ENCODE results near the gene ZNF664. TPM values are rescaled to one million over a fixed set of nuclear protein-coding genes. Genes with fewer than 3 reads are reported as not detected.
A peak's percentile ranks its signal among the peaks of the same experiment; 100 is the strongest.

ZNF664 gene
- total RNA-seq, 4 donors from 2014 or later: 25.0 to 100 (median 40.2) TPM

DNA sequence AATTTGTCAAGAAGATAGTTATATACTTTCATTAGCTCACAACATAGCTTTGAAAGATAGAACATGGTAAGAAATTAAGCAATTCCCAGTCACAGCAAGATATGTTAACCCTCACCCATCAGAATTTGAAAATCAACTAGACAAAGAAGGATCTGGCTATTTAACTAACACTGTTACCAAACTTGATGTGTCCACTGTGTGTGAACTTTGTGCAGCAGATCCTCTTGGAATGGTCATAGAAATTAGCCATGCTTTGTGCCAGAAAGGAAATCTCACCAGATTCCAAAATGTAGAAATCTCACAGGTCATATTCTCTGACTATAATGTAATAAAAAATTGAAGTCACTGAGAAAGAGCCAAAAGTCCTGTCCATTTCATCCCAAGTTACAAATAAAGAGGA lies 46.1 kb downstream of the ZNF664 start:
- intact Hi-C loops (cut with DNase I): no loop called here
- Histone ChIP-seq H3K27ac (peak overlapping the region in 1 of 4 donors; percentile 45), H3K36me3 (peaks cover 0 to 2% (median 0%) of the 10 kb centered on the region in 3 donors), H3K27me3 (no peaks in the 10 kb centered on the region), H3K9me3 (no peaks in the 10 kb centered on the region), H3K4me1 (peaks cover 0 to 5% (median 0%) of the 10 kb centered on the region in 3 donors), H3K4me3 (no peak overlapping the region)
- no peak for TF ChIP-seq POLR2A (IDR thresholded peaks at IDR 0.05)
- TF ChIP-seq, protein P1, sequence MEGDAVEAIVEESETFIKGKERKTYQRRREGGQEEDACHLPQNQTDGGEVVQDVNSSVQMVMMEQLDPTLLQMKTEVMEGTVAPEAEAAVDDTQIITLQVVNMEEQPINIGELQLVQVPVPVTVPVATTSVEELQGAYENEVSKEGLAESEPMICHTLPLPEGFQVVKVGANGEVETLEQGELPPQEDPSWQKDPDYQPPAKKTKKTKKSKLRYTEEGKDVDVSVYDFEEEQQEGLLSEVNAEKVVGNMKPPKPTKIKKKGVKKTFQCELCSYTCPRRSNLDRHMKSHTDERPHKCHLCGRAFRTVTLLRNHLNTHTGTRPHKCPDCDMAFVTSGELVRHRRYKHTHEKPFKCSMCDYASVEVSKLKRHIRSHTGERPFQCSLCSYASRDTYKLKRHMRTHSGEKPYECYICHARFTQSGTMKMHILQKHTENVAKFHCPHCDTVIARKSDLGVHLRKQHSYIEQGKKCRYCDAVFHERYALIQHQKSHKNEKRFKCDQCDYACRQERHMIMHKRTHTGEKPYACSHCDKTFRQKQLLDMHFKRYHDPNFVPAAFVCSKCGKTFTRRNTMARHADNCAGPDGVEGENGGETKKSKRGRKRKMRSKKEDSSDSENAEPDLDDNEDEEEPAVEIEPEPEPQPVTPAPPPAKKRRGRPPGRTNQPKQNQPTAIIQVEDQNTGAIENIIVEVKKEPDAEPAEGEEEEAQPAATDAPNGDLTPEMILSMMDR (IDR thresholded peaks at IDR 0.05): no peak
- DNase-seq: no peak

DNA sequence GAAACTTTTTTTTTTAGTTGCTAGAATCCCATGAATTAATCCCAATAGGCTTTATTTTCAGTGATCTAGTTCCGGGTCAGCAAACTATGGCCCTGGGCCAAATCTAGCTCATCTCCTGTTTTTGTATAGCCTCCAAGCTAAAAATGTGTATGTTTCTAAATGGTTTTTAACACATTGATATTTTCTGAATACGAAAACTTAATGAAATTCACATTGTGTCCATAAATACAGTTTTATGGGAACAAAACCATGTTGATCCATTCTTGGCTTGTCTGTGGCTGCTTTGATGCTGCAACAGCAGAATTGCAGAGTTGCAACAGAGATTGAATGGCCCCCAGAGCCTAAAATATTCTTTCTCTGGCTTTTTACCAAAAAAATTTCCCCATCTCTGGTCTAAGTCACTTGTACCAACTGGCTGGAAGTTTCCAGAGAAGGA lies 47.5 kb downstream of the ZNF664 start:
- H3K27ac ChIP-seq: peak overlapping the region in 1 of 4 donors; percentile 53
- DNase-seq: no peak

DNA sequence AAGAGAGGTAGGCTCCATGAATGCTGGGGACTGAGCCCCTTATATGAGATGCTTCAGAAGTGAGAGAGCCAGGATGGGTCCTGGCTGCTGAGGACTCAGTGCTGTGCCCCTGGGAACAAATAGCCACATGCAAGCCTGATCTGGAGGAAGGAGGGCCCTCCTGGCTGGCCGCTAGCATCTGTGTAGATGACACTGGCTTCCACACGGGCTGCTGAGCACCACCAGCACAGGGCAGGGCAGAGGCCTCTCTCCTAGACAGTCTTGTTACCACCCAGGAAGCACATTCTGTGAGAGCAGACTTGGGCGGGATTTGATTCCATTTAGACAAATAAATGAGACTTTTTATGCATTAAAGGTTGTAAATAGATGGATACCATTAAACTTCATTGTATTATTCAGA lies 48.0 kb downstream of the ZNF664 start:
- peak overlapping the region in 2 of 4 donors; percentile 53 to 56 for H3K27ac ChIP-seq
- peaks cover 0 to 5% (median 0%) of the 10 kb centered on the region in 3 donors for H3K4me1 ChIP-seq
- no peaks in the 10 kb centered on the region for H3K9me3 ChIP-seq
- TF ChIP-seq POLR2A (IDR thresholded peaks at IDR 0.05): no peak
- H3K4me3 ChIP-seq: no peak overlapping the region
- H3K36me3 ChIP-seq: no peaks in the 10 kb centered on the region
- 65 to 80% methylated on average over 2 to 3 of the region's 3 CpGs for WGBS, 2 donors
- DNase-seq: no peak
- intact Hi-C loops (cut with DNase I): no loop called here
- H3K27me3 ChIP-seq: no peaks in the 10 kb centered on the region

More for the DNA sequence above, 47.5 kb downstream of the ZNF664 start:
- Histone ChIP-seq H3K36me3 (no peaks in the 10 kb centered on the region), H3K27me3 (no peaks in the 10 kb centered on the region), H3K4me3 (no peak overlapping the region), H3K4me1 (peaks cover 0 to 5% (median 0%) of the 10 kb centered on the region in 3 donors), H3K9me3 (no peaks in the 10 kb centered on the region)
- WGBS, 2 donors: 64 to 68% methylated on average over 2 of the region's 2 CpGs
- intact Hi-C loops (cut with DNase I): no loop called here
- no peak for TF ChIP-seq POLR2A (IDR thresholded peaks at IDR 0.05)
- TF ChIP-seq, protein P1 (IDR thresholded peaks at IDR 0.05): no peak

DNA sequence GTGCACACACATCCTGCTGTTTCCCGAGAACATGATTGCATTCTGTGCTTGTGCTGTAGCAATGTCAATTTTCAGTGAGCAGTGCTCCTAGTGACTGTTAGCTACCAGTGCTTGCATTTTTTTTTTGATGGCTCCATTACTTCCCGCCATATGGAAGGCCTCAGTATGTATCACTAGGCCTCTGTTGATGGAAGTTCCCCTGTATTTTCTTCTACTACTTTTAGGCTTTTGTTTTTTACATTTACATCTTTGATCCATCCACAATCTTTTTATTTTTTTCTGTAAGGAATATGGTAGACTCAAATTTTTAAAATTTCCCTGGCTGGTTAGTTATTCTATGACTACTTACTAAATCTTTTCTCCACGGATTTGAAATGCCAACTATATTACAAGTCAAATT lies 49.1 kb downstream of the ZNF664 start:
- H3K9me3 ChIP-seq: no peaks in the 10 kb centered on the region
- no peak for DNase-seq
- TF ChIP-seq POLR2A (IDR thresholded peaks at IDR 0.05): no peak
- TF ChIP-seq, protein P1 (IDR thresholded peaks at IDR 0.05): no peak
- intact Hi-C loops (cut with DNase I): no loop called here
- peaks cover 0 to 5% (median 0%) of the 10 kb centered on the region in 3 donors for H3K4me1 ChIP-seq
- H3K4me3 ChIP-seq: no peak overlapping the region
- 83 to 88% methylated on average over 3 of the region's 3 CpGs for WGBS, 2 donors
- no peaks in the 10 kb centered on the region for H3K36me3 ChIP-seq
- H3K27ac ChIP-seq: no peak overlapping the region
- no peaks in the 10 kb centered on the region for H3K27me3 ChIP-seq

DNA sequence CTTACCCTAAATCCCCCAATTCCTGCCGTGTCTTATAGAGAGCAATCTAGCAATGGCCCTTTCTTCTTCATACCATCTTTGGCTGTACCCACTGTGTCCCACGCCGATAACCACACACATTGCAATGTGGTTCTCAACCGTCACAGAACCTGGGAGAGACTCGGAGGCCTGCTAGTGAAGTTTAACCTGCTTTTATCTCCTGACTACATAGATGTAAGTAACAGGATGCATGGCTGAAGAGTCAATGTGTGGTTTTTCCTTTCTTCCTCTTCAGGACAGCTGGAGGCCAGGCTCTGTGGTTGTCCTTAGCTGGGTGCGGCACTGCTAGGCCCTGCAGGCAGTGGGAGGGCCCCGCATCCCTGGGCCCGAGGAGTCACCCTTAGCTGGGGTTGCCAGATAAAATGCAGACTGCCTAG lies 51.3 kb downstream of the ZNF664 start:
- no peak for DNase-seq
- Histone ChIP-seq H3K9me3 (no peaks in the 10 kb centered on the region), H3K4me3 (no peak overlapping the region), H3K36me3 (no peaks in the 10 kb centered on the region), H3K27me3 (peaks cover 0 to 10% (median 0%) of the 10 kb centered on the region in 4 donors), H3K27ac (no peak overlapping the region), H3K4me1 (peaks cover 0 to 5% (median 0%) of the 10 kb centered on the region in 3 donors)
- TF ChIP-seq, protein P1 (IDR thresholded peaks at IDR 0.05): no peak
- no peak for TF ChIP-seq POLR2A (IDR thresholded peaks at IDR 0.05)
- intact Hi-C loops (cut with DNase I): no loop called here
- whole genome bisulfite sequencing, 2 donors: 61 to 67% methylated on average over 5 to 8 of the region's 8 CpGs

DNA sequence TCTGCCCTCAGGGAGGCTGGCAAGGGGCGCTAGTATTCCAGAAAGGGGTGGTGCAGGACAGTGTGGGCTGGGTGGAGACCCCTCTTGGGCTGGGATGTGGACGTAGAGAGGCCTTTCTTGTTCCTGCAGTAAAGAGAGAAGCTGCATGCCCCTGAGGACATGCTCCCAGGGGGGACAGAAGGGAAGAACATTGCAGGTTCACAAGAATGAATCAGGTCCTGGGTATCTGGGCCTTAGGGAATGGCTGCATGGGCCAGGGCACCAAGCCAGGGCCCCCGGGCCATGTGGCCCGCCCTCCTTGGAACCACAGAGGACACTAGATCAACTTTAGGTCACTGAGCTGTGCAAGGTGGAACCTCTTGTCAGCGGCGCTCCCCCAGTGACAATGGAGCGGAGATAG lies 51.8 kb downstream of the ZNF664 start:
- H3K27ac ChIP-seq: no peak overlapping the region
- peaks cover 0 to 10% (median 0%) of the 10 kb centered on the region in 4 donors for H3K27me3 ChIP-seq
- H3K36me3 ChIP-seq: no peaks in the 10 kb centered on the region
- no peaks in the 10 kb centered on the region for H3K9me3 ChIP-seq
- no peak for TF ChIP-seq POLR2A (IDR thresholded peaks at IDR 0.05)
- TF ChIP-seq, protein P1 (IDR thresholded peaks at IDR 0.05): no peak
- intact Hi-C loops (cut with DNase I): no loop called here
- WGBS, 2 donors: 53 to 65% methylated on average over 3 to 4 of the region's 7 CpGs
- DNase-seq: no peak
- peaks cover 0 to 6% (median 0%) of the 10 kb centered on the region in 3 donors for H3K4me1 ChIP-seq
- no peak overlapping the region for H3K4me3 ChIP-seq

Data from esophagus squamous epithelium (tissue), 5 donors.